GM10266 (cell line): Measurements from ENCODE around the gene FEZ2.

Source experiments
- DNase-seq: peaks from one replicate; pipeline ENCODE4 v3.0.0; 2012; ENCODE audit errors: extremely low spot score
- CTCF ChIP-seq: IDR thresholded peaks from 2 replicates; pipeline ENCODE4 v1.5.1; 2012; ENCODE audit warnings: mild to moderate bottlenecking, low read depth; ENCODE audit not compliant: control insufficient read depth, insufficient read depth; ENCODE audit errors: missing control alignments

The FEZ2 gene

GRCh38 chr2:36620321-36620720 lies 22.4 kb upstream of the FEZ2 start:
- no peak for DNase-seq
- TF ChIP-seq CTCF: no peak

- no peak for TF ChIP-seq CTCF
- peak; percentile 42 for DNase-seq
Measured at GRCh38 chr2:36618381-36618780, 20.4 kb upstream of the FEZ2 start.

GRCh38 chr2:36616947-36617346 lies 19.0 kb upstream of the FEZ2 start:
- DNase-seq: no peak
- no peak for TF ChIP-seq CTCF

GRCh38 chr2:36615222-36615621 lies 17.3 kb upstream of the FEZ2 start:
- no peak for DNase-seq
- no peak for TF ChIP-seq CTCF

- no peak for TF ChIP-seq CTCF
- DNase-seq: no peak
Measured at GRCh38 chr2:36613801-36614200, 15.8 kb upstream of the FEZ2 start.

- no peak for DNase-seq
- no peak for TF ChIP-seq CTCF
Measured at GRCh38 chr2:36611316-36611990, 13.5 kb upstream of the FEZ2 start.

- no peak for TF ChIP-seq CTCF
- DNase-seq: no peak
Measured at GRCh38 chr2:36609507-36609906, 11.5 kb upstream of the FEZ2 start.
